GM12878 (cell line): Measurements from ENCODE around the gene GSTM5. TPM values are rescaled to one million over a fixed set of nuclear protein-coding genes. Genes with fewer than 3 reads are reported as not detected.
"Not testable (repeated sequence)": the region's sequence is repeated elsewhere in the genome, so short reads cannot be mapped to it uniquely, and the experiment has no call there.

Experiments used
- ATAC-seq: fragments of 200-7000 bp; cut with Tn5 transposase; 3 replicates; pipeline ENCODE4 v1.9.1; 2020; ENCODE audit warnings: mild to moderate bottlenecking, moderate library complexity
- BruUV-seq: library from RNA; stranded (reverse); fragments of 400-500 nt; replicated peaks from 2 replicates; lab custom pipeline; 2021; lab: Mats Ljungman, UMichigan
- CTCF ChIA-PET: fragments of 300-600 bp; sonication (Branson Sonifier 250); formaldehyde crosslinking; extraction: SDS; loops from one replicate; lab custom pipeline; 2021; ENCODE audit warnings: inconsistent platforms; lab: Yijun Ruan, JAX
- POLR2A ChIA-PET: fragments of 350-600 bp; formaldehyde crosslinking; extraction: SDS; loops from one replicate; lab custom pipeline; 2021; ENCODE audit warnings: inconsistent platforms; lab: Charles Lee
- RAD21 ChIA-PET: fragments of 300-600 bp; sonication (Branson Sonifier 250); formaldehyde crosslinking; loops from one replicate; lab custom pipeline; 2023; ENCODE audit warnings: antibody characterized with exemption; ENCODE audit not compliant: unreplicated experiment; lab: Charles Lee
- SMC1A ChIA-PET: fragments of 300-600 bp; sonication (Branson Sonifier 250); formaldehyde crosslinking; loops from one replicate; lab custom pipeline; 2023; ENCODE audit not compliant: unreplicated experiment, uncharacterized antibody; lab: Charles Lee
- DNase-seq: peaks from one replicate; pipeline ENCODE4 v3.0.0-alpha.2; 2011; ENCODE audit warnings: low read depth, low spot score
- FAIRE-seq: peaks from 3 replicates; lab custom pipeline; 2011; peaks lifted over from hg19 to GRCh38; lab: Jason Lieb, UNC
- H2AFZ ChIP-seq: 2 replicates; pipeline ENCODE4 v1.6.0; 2011; ENCODE audit warnings: low read depth, low read length, control low read depth; ENCODE audit not compliant: control insufficient read depth
- H3K27ac ChIP-seq: 2 replicates; pipeline ENCODE4 v1.5.1; 2011; ENCODE audit warnings: control low read depth; ENCODE audit not compliant: control insufficient read depth, insufficient read depth
- H3K27me3 ChIP-seq, 2 experiments: replicated peaks in 1 of 2; 2 replicates each; pipeline versions ENCODE4 v1.6.0 to v1.6.1; 2011; ENCODE audit warnings: low read length in 1 of 2; ENCODE audit not compliant: control insufficient read depth in 2 of 2, insufficient read depth in 2 of 2
- H3K36me3 ChIP-seq, 2 experiments: 2 replicates each; pipeline ENCODE4 v1.5.1; 2011; ENCODE audit warnings: low read length in 1 of 2; ENCODE audit not compliant: control insufficient read depth in 2 of 2, insufficient read depth in 2 of 2
- H3K4me1 ChIP-seq: 2 replicates; pipeline ENCODE4 v1.6.1; 2011; ENCODE audit warnings: mild to moderate bottlenecking, low read length, moderate library complexity, mixed read lengths; ENCODE audit not compliant: control insufficient read depth, insufficient read depth
- H3K4me2 ChIP-seq: 2 replicates; pipeline ENCODE4 v1.6.0; 2011; ENCODE audit warnings: control low read depth; ENCODE audit not compliant: control insufficient read depth, insufficient read depth
- H3K4me3 ChIP-seq: fragments of 200-600 bp; sonication (generic); 2 replicates; pipeline ENCODE4 v1.5.1; 2016
- H3K79me2 ChIP-seq: 2 replicates; pipeline ENCODE4 v1.6.0; 2011; ENCODE audit warnings: low read length; ENCODE audit not compliant: control insufficient read depth, insufficient read depth
- H3K9ac ChIP-seq: 2 replicates; pipeline ENCODE4 v1.8.0; 2011; ENCODE audit warnings: low read length, control low read depth, mixed read lengths; ENCODE audit not compliant: control insufficient read depth, insufficient read depth
- H3K9me3 ChIP-seq: replicated peaks from 3 replicates; pipeline ENCODE4 v1.5.1; 2011; ENCODE audit warnings: mild to moderate bottlenecking, low read length; ENCODE audit not compliant: control insufficient read depth, insufficient read depth
- H4K20me1 ChIP-seq: 2 replicates; pipeline ENCODE4 v1.6.0; 2011; ENCODE audit not compliant: control insufficient read depth, insufficient read depth
- HSF1 ChIP-seq: fragments of 150-350 bp; IDR thresholded peaks from 2 replicates; pipeline ENCODE4 v1.6.1; 2014; ENCODE audit warnings: mild to moderate bottlenecking, low read depth, low read length
- ZZZ3 ChIP-seq: IDR thresholded peaks from 2 replicates; pipeline ENCODE4 v1.6.1; 2011; ENCODE audit warnings: low read depth; ENCODE audit not compliant: control insufficient read depth, insufficient read length
- WGBS: methylation state at CpG from one replicate; pipeline ENCODE4 v1.1.6; 2016; ENCODE audit warnings: low lambda C conversion rate; ENCODE audit not compliant: insufficient replicate concordance, insufficient coverage; ENCODE audit errors: missing lambda C conversion rate; 5-methylcytosine and 5-hydroxymethylcytosine counted together
- in situ Hi-C: fragments of 300-500 bp; cut with MboI; formaldehyde crosslinking; loops from 9 replicates; pipeline ENCODE4 v1.14.3; 2018; ENCODE audit warnings: mixed read lengths
- intact Hi-C: fragments of 100-400 bp; cut with micrococcal nuclease; formaldehyde crosslinking; loops from one replicate; pipeline ENCODE4 v1.14.2; 2022; ENCODE audit not compliant: unreplicated experiment
- polyA plus RNA-seq, 11 experiments: library from polyadenylated mRNA; depleted of rRNA in 4 of 11; unstranded in 6 of 11; stranded (reverse) in 5 of 11; fragments of >200 nt; fragmentation: Nextera tagmentation in 4 of 11; fragmentation: Illumina TruSeq in 1 of 11; extraction: Ambion mirVana in 4 of 11; extraction: Trizol in 1 of 11; gene quantifications; 1 replicate in 1 of 11; 2 replicates in 10 of 11; pipeline versions ENCODE4 v1.2.1 to v1.2.3, GENCODE V29; 2011 to 2016; ENCODE audit warnings: inconsistent platforms in 2 of 11, missing spikeins in 2 of 11, low read depth in 1 of 11
- total RNA-seq, 4 experiments: library from RNA; depleted of rRNA in 3 of 4; stranded (reverse); fragments of >200 nt in 3 of 4; fragmentation: Illumina TruSeq in 1 of 4; extraction: Trizol in 1 of 4; gene quantifications; 2 replicates each; pipeline versions ENCODE4 v1.2.1 to v1.2.3, GENCODE V29; 2013 to 2021

GSTM5 gene
- total and polyA plus RNA-seq, 10 of the 15 experiments (the other 5 are each of a cell fraction or from before 2014, with no cell fraction given) = 0.10 to 0.37 (median 0.26) TPM; not detected in 1

- TF ChIP-seq HSF1 = no peak
- TF ChIP-seq ZZZ3 = no peak
Observed at GRCh38 chr1:109754738-109755137, 42.7 kb downstream of the GSTM5 start (continued).

GRCh38 chr1:109756325-109756724 is 44.3 kb downstream of the GSTM5 start:
- H2AFZ ChIP-seq, H3K4me2 ChIP-seq, H3K4me3 ChIP-seq, BruUV-seq, SMC1A ChIA-PET, H3K27me3 ChIP-seq, DNase-seq, H3K9ac ChIP-seq, POLR2A ChIA-PET, RAD21 ChIA-PET, FAIRE-seq, H3K27ac ChIP-seq, H4K20me1 ChIP-seq, H3K9me3 ChIP-seq, H3K79me2 ChIP-seq, H3K4me1 ChIP-seq, intact Hi-C loops, ATAC-seq, in situ Hi-C loops, H3K36me3 ChIP-seq: not testable (repeated sequence)
- CTCF ChIA-PET = interaction anchor here (1.0 to 1.5 kb wide), 4 partner anchors 18 to 228 kb away, joined by 3 to 5 read pairs (median 4); partner anchors contain the start of gene AHCYL1
- WGBS = 49% methylated on average over 5 of the region's 5 CpGs
